Muscle layer of duodenum (tissue), 2 donors: ENCODE results near the gene MCM3AP.
"Not testable (repeated sequence)": the region's sequence is repeated elsewhere in the genome, so short reads cannot be mapped to it uniquely, and the experiment has no call there.

Source experiments
- H3K27ac ChIP-seq: one replicate; pipeline ENCODE4 v1.7.0; 2013; ENCODE audit warnings: mild to moderate bottlenecking, low read length
- H3K27me3 ChIP-seq: one replicate; pipeline ENCODE4 v1.7.0; 2013; ENCODE audit warnings: low read depth, mild to moderate bottlenecking, control low read depth, low read length
- H3K36me3 ChIP-seq, 2 donors: one replicate each; pipeline ENCODE4 v1.7.0; 2013; ENCODE audit warnings: low read length in 2 of 2, control low read depth in 1 of 2, mild to moderate bottlenecking in 1 of 2; ENCODE audit not compliant: insufficient read depth in 2 of 2, control insufficient read depth in 1 of 2
- H3K4me1 ChIP-seq, 2 donors: one replicate each; pipeline ENCODE4 v1.7.0; 2013; ENCODE audit warnings: low read length in 2 of 2, mild to moderate bottlenecking in 2 of 2, control low read depth in 1 of 2, moderate library complexity in 1 of 2; ENCODE audit not compliant: insufficient read depth in 2 of 2, control insufficient read depth in 1 of 2
- H3K4me3 ChIP-seq, 2 donors: one replicate each; pipeline ENCODE4 v1.7.0; 2013; ENCODE audit warnings: low read length in 2 of 2, low read depth in 1 of 2, mild to moderate bottlenecking in 1 of 2
- H3K9me3 ChIP-seq, 2 donors: one replicate each; pipeline ENCODE4 v1.7.0; 2013; ENCODE audit warnings: low read length in 2 of 2, control low read depth in 1 of 2, mild to moderate bottlenecking in 1 of 2; ENCODE audit not compliant: control insufficient read depth in 1 of 2
- donor health status: healthy.

MCM3AP gene

DNA sequence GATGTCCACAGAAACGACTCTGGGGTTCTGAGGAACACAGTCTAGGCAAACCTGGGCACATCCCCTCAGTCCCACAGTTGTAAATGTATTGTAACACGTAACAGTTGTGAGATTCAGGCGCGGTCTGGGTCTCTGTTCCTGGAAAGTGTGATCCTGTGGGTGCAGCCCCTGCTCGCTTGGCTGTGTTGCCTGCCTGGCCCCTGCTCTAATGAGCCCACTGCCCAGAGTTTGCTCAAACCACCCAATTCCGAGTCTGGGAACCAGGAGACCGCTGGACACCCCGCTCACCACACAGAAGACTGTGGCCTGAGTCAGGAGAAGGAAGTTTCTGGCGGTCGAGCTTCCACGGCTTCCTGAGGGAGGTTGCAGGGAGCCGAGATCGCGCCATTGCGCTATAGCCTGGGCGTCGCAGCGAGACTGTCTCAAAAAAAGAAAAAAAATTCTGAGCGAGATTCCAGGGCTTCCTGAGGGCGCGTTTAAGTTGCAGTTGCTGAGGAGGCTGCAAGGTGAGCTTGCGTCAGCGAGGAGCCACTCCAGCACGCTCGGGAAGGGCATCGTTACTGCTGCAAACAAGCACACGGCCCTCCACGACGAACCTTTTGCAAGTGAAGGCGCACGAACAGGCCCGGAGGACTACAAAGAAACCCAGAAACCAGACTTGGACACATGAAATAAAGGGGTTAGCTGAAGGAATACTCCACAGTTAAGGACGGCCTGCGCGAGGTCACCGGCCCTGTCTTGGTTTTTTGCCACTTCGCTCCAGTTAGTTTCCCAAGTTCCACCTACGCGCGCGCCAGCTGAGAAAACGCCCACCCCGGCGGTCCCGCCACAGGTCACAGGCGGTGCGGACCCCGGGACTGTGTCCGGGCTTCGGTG lies 37.2 kb upstream of the MCM3AP start:
- no peaks in the 10 kb centered on the region for H3K27me3 ChIP-seq
- peaks cover 0 to 6% of the 10 kb centered on the region in 2 donors for H3K36me3 ChIP-seq
- H3K27ac ChIP-seq, result no peak overlapping the region
- peaks cover 6 to 29% of the 10 kb centered on the region in 2 donors for H3K4me1 ChIP-seq
- peak overlapping the region; percentile 67 to 96 for H3K4me3 ChIP-seq
- no peaks in the 10 kb centered on the region for H3K9me3 ChIP-seq

DNA sequence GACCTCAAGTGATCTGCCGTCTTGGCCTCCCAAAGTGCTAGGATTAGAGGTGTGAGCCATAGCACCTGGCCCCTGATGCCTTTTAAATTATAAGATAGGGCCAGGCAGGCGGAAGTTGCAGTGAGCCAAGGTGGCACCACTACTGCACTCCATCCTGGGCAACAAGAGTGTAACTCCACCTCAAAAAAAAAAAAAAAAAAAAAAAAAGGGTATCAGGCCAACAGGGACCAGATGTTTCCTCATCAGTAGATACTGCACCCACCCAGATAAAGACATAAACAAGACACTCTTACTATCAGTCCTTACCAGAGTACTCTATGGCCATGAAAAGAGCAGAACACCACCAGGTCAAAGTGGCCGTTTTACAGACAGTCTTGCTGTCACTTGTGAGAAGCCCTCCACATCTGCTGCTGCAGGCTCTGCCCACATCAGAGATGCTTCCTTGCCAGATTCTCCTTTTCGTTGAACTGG lies 35.0 kb upstream of the MCM3AP start:
- Histone ChIP-seq H3K27ac (no peak overlapping the region), H3K36me3 (peaks cover 0 to 3% of the 10 kb centered on the region in 2 donors), H3K9me3 (no peaks in the 10 kb centered on the region), H3K27me3 (no peaks in the 10 kb centered on the region), H3K4me3 (no peak overlapping the region), H3K4me1 (peaks cover 1 to 25% of the 10 kb centered on the region in 2 donors)

DNA sequence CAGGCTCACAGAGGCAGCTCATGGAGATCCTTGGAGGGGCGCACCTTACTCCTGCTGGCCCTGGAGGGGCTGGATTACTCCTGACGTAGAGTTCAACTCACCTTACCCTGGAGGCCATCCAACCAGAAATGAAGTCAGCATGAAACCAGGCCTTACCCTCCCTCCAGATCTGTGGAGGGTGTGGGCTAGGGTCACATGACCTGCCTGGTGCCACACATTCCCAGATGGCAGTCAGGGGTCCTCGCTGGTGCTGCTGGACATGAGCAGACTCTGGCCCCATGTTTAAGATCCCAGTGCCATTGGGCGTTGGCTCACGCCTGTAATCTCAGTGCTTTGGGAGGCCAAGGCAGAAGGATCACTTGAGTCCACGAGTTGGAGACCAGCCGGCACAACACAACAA lies 33.8 kb upstream of the MCM3AP start:
- H3K36me3 ChIP-seq, result peaks cover 0 to 5% of the 10 kb centered on the region in 2 donors
- no peak overlapping the region for H3K4me3 ChIP-seq
- H3K4me1 ChIP-seq, result peaks cover 0 to 19% of the 10 kb centered on the region in 2 donors
- no peak overlapping the region for H3K27ac ChIP-seq
- H3K9me3 ChIP-seq, result no peaks in the 10 kb centered on the region
- no peaks in the 10 kb centered on the region for H3K27me3 ChIP-seq

DNA sequence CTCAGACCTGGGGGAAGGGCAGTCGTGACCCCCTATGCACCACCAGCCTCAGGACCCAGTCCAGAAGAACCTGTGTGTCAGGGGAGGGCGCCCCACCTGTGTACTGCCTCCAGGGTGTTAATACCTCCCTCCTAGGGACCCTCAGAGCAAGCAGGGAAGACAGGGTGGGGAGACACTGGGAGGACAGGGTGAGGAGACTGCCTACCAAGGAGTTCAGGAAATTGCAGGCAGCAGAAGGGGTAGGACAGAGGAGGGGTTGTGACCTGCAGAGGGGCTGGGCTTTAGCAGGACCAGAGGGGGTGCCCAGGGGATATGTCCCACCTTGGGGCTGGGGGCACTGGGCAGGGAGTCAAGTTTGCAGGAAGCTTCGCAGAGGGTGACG lies 33.0 kb upstream of the MCM3AP start:
- no peak overlapping the region for H3K27ac ChIP-seq

DNA sequence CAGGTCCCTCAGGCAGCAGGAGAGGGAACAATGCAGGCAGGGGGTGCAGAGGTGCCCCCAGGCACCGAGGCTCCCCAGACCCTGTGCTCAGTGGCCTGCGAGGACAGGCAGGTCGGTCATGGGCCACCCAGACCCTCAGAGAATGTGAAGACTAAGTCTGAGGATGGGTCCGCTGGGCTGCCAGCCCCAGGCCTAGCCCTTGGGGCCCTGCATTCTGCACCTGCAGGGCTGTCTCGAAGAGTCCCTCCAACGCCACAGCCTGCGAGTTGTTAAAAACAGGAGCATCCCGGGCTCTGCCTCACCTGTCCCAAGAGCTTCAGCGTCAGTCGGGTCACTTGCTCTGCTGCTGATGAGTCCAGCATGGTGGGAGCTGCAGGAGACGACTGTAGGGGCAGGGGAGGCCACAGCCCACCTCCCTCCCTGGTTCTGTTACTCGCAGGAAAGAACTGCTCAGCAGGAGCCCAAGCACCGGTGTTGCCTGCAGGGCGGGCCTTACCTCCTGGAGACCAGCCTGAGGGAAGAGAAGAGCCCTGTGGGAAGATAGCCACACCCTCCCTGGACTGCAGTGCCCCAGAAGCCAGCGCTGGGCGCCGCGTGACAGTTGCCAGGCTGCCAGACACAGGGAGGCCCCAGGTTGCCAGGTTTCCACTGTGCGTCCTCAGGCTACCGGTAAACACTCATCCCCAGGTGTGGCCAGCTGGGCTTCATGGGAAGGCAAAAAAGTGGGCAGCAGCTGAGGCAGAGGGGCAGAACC lies 32.5 kb upstream of the MCM3AP start:
- peaks cover 0 to 3% of the 10 kb centered on the region in 2 donors for H3K36me3 ChIP-seq
- no peaks in the 10 kb centered on the region for H3K9me3 ChIP-seq
- no peak overlapping the region for H3K27ac ChIP-seq
- no peaks in the 10 kb centered on the region for H3K27me3 ChIP-seq
- no peak overlapping the region for H3K4me3 ChIP-seq
- peaks cover 0 to 15% of the 10 kb centered on the region in 2 donors for H3K4me1 ChIP-seq

More for the DNA sequence above, 33.0 kb upstream of the MCM3AP start:
- Histone ChIP-seq H3K9me3 (no peaks in the 10 kb centered on the region), H3K36me3 (peaks cover 0 to 3% of the 10 kb centered on the region in 2 donors), H3K4me1 (peaks cover 0 to 19% of the 10 kb centered on the region in 2 donors), H3K4me3 (no peak overlapping the region), H3K27me3 (no peaks in the 10 kb centered on the region)

DNA sequence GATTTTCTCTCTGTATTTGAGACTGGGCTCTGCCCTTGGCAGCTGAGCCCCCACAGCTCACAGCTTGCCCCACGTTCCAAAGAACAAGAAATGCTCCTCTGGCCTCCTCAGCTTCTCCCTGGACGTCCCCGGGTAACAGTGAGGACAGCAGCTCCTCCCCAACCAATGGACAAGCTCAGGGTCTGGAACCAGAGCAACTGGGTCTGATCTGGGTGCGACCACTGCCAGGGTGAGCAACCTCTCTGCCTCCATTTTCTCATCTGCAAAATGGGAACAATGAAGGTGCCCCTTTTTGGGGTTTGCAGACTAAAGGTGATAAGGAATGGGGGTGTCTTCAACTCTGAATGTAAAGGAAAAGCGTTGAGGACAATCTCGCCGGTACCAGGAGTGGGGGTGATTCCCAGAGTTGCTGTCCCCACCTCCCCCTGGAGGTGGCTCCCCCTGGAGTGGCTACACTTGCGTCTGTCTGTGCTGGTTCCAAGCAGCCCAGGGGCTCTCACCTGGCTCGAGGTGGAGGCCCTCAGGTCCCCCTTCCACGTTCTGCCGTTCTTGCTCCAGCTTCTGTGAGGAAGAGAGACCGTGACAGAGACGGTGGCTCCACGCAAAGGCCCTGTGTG lies 31.4 kb upstream of the MCM3AP start:
- Histone ChIP-seq H3K4me1 (peaks cover 0 to 4% of the 10 kb centered on the region in 2 donors), H3K4me3 (no peak overlapping the region), H3K27me3 (no peaks in the 10 kb centered on the region), H3K36me3 (peaks cover 0 to 3% of the 10 kb centered on the region in 2 donors), H3K9me3 (no peaks in the 10 kb centered on the region), H3K27ac (no peak overlapping the region)

DNA sequence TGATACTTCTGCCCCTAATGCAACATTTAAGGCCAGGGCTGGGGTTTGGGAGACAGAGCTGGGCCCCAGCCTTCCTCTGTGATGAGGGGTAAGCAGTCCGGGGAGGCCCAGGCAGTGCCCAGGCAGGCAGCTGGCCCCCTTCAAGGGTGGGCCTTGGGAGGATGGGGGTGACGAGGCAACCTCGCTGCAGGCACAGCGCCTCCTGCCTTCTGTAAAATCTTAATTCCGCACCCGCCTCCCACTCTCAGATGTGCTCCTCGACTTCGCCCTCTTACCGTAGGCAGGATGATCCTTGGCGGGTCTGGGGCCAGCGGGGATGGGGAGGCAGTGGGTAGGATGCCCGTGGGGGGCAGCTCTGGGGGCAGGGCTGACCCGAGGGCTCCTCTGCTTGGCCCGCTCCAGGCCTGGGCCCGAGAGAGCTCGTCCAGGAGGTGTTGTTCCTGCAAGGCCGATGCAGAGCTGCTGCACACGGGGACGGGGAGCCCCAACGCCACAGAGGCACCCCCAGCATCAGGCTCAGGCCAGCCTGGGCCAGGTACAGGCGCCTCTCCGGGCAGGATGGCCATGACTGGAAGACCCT lies 29.1 kb upstream of the MCM3AP start:
- Histone ChIP-seq H3K27me3 (no peaks in the 10 kb centered on the region), H3K9me3 (no peaks in the 10 kb centered on the region), H3K4me3 (no peak overlapping the region), H3K4me1 (no peaks in the 10 kb centered on the region), H3K27ac (no peak overlapping the region), H3K36me3 (peaks cover 0 to 3% of the 10 kb centered on the region in 2 donors)

DNA sequence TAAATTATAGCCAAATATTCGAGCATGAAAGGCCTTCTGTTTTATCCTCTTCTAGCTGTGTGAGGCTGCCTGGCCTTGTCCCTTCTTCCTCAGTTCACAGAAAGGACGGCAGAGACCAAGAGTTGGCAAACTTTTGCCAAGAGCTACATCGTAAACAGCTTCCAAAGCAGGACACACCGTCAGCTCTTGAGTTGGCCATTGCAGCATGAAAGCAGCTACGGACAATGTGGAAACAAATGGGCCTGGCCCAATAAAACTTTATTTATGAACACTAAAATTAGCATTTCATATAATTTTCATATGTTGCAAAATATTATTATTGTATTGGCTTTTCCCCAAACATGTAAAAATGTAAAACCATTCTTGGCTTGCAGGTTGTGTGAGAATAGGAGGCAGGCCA lies 27.5 kb upstream of the MCM3AP start:
- Histone ChIP-seq H3K27me3 (no peaks in the 10 kb centered on the region), H3K9me3 (no peaks in the 10 kb centered on the region), H3K4me3 (no peak overlapping the region), H3K4me1 (no peaks in the 10 kb centered on the region), H3K27ac (no peak overlapping the region), H3K36me3 (peaks cover 0 to 3% of the 10 kb centered on the region in 2 donors)

DNA sequence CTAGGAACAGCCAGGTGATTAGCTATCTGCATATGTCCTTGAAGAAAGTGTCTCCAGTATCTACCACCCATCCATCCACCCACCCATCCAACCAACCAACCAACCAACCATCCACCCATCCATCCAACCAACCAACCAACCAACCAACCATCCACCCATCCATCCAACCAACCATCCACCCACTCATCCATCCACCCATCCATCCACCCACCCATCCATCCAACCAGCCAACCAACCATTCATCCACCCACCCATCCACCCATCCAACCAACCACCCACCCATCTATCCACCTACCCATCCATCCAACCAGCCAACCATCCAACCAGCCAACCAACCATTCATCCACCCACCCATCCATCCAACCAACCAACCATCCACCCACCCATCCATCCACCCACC lies 26.2 kb upstream of the MCM3AP start:
- peaks cover 0 to 3% of the 10 kb centered on the region in 2 donors for H3K36me3 ChIP-seq
- no peaks in the 10 kb centered on the region for H3K9me3 ChIP-seq
- H3K27me3 ChIP-seq, result no peaks in the 10 kb centered on the region
- H3K27ac ChIP-seq, result no peak overlapping the region
- no peak overlapping the region for H3K4me3 ChIP-seq
- H3K4me1 ChIP-seq, result no peaks in the 10 kb centered on the region

DNA sequence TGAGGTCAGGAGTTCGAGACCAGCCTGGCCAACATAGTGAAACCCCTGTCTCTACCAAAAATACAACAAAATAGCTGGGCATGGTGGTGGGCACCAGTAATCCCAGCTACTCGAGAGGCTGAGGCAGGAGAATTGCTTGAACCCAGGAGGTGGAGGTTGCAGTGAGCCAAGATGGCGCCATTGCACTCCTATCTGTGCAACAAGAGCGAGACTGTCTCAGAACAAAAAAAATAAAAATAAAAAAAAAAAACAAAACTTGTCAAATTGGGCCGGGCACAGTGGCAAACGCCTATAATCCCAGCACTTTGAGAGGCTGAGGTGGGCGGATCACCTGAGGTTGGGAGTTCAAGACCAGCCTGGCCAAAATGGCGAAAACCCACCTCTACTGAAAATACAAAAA lies 24.8 kb upstream of the MCM3AP start:
- H3K4me3 ChIP-seq, result not testable (repeated sequence)

DNA sequence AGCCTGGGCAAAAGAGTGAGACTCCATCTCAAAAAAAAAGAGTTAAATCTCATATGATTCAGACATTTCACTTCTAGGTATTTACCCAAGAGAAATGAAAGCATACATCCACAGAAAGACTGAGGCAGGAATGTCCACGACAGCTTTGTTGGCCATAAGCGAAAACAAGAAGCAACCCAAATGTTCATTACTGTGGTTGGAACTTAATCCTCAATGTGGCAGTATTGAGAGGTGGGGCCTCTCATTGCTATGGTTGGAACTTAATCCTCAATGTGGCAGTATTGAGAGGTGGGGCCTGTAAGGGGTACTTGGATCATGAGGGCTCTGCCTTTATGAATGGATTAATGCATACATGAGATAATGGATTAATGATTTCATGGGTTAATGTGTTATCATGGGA lies 23.0 kb upstream of the MCM3AP start:
- no peaks in the 10 kb centered on the region for H3K9me3 ChIP-seq
- no peaks in the 10 kb centered on the region for H3K27me3 ChIP-seq
- H3K4me3 ChIP-seq, result no peak overlapping the region
- H3K4me1 ChIP-seq, result no peaks in the 10 kb centered on the region
- peaks cover 0 to 6% of the 10 kb centered on the region in 2 donors for H3K36me3 ChIP-seq
- H3K27ac ChIP-seq, result no peak overlapping the region

More for the DNA sequence above, 24.8 kb upstream of the MCM3AP start:
- H3K36me3 ChIP-seq, H3K27me3 ChIP-seq, H3K27ac ChIP-seq, H3K4me1 ChIP-seq, H3K9me3 ChIP-seq: not testable (repeated sequence)
